NCI-H146 treated with DMSO at 0.1 percent for 48 hours (cell line): ENCODE results near the gene RPTOR.

Source experiments
- DNase-seq: peaks from one replicate; lab custom pipeline; 2025; ENCODE audit not compliant: unreplicated experiment; lab: John Stamatoyannopoulos, UW

The RPTOR gene

GRCh38 chr17:80951121-80952090 lies 406.8 kb downstream of the RPTOR start:
- no peak for DNase-seq

GRCh38 chr17:80952291-80952690 lies 407.7 kb downstream of the RPTOR start:
- DNase-seq: no peak

GRCh38 chr17:80953471-80954315 lies 409.1 kb downstream of the RPTOR start:
- no peak for DNase-seq

GRCh38 chr17:80955078-80955477 lies 410.4 kb downstream of the RPTOR start:
- DNase-seq: no peak

- DNase-seq: no peak
Measured at GRCh38 chr17:80955671-80956280, 411.1 kb downstream of the RPTOR start.

GRCh38 chr17:80956321-80957190 lies 411.9 kb downstream of the RPTOR start:
- no peak for DNase-seq

GRCh38 chr17:80957461-80957941 lies 412.9 kb downstream of the RPTOR start:
- DNase-seq: no peak

- DNase-seq: no peak
Measured at GRCh38 chr17:80959330-80960036, 414.8 kb downstream of the RPTOR start.

GRCh38 chr17:80960037-80960796 lies 415.6 kb downstream of the RPTOR start:
- DNase-seq: no peak

- no peak for DNase-seq
Measured at GRCh38 chr17:80960797-80961452, 416.3 kb downstream of the RPTOR start.

GRCh38 chr17:80961541-80962330 lies 417.1 kb downstream of the RPTOR start:
- no peak for DNase-seq

- DNase-seq: no peak
Measured at GRCh38 chr17:80962356-80963329, 418.0 kb downstream of the RPTOR start.

- DNase-seq: no peak
Measured at GRCh38 chr17:80963812-80964543, 419.3 kb downstream of the RPTOR start.

GRCh38 chr17:80964544-80964856 lies 419.9 kb downstream of the RPTOR start:
- no peak for DNase-seq

- DNase-seq: no peak
Measured at GRCh38 chr17:80964859-80965580, 420.4 kb downstream of the RPTOR start.
